Vagina (tissue), 1 donor: ENCODE results near the gene HAGH. TPM values are rescaled to one million over a fixed set of nuclear protein-coding genes. Genes with fewer than 3 reads are reported as not detected.

Source experiments
- total RNA-seq: library from RNA; depleted of rRNA; stranded (reverse); fragments of >200 nt; gene quantifications from one replicate; pipeline ENCODE4 v1.2.3, GENCODE V29; 2016

The HAGH gene
- total RNA-seq, 1 donor from 2014 or later, result 71.5 TPM

Other genes starting within 250 kb of the HAGH start
- 29.2 TPM for gene IFT140, start 214.8 kb downstream of the HAGH start, total RNA-seq
- 13.8 TPM for gene CRAMP1, start 214.5 kb downstream of the HAGH start, total RNA-seq
- gene JPT2, start 148.5 kb downstream of the HAGH start, total RNA-seq, result 19.9 TPM
- 44.9 TPM for gene MAPK8IP3, start 120.6 kb downstream of the HAGH start, total RNA-seq
- 96.0 TPM for gene NME3, start 55.3 kb downstream of the HAGH start, total RNA-seq
- gene EME2, start 54.0 kb downstream of the HAGH start, total RNA-seq, result 13.5 TPM
- 89.6 TPM for gene MRPS34, start 53.7 kb downstream of the HAGH start, total RNA-seq
- gene SPSB3, start 44.3 kb downstream of the HAGH start, total RNA-seq, result 75.9 TPM
- gene NUBP2, start 43.9 kb downstream of the HAGH start, total RNA-seq, result 40.8 TPM
- not detected for gene IGFALS, start 33.1 kb downstream of the HAGH start, total RNA-seq
- gene FAHD1, start 381 bp upstream of the HAGH start, total RNA-seq, result 53.5 TPM
- gene MEIOB, start 45.3 kb upstream of the HAGH start, total RNA-seq, result not detected
- 4.4 TPM for gene HS3ST6, start 91.6 kb upstream of the HAGH start, total RNA-seq
- gene MSRB1, start 116.4 kb upstream of the HAGH start, total RNA-seq, result 53.0 TPM
- not detected for gene RPL3L, start 127.9 kb upstream of the HAGH start, total RNA-seq
- 132 TPM for gene NDUFB10, start 132.7 kb upstream of the HAGH start, total RNA-seq
- 3,117 TPM for gene RPS2, start 138.0 kb upstream of the HAGH start, total RNA-seq
- gene RNF151, start 140.0 kb upstream of the HAGH start, total RNA-seq, result not detected
- gene TBL3, start 145.2 kb upstream of the HAGH start, total RNA-seq, result 44.2 TPM
- 1.2 TPM for gene NOXO1, start 154.6 kb upstream of the HAGH start, total RNA-seq
- gene GFER, start 157.4 kb upstream of the HAGH start, total RNA-seq, result 11.5 TPM
- gene SYNGR3, start 163.1 kb upstream of the HAGH start, total RNA-seq, result 8.3 TPM
- gene ZNF598, start 183.0 kb upstream of the HAGH start, total RNA-seq, result 51.8 TPM
- not detected for gene NPW, start 193.0 kb upstream of the HAGH start, total RNA-seq
- gene NHERF2, start 200.1 kb upstream of the HAGH start, total RNA-seq, result 44.7 TPM
- 28.5 TPM for gene NTHL1, start 221.0 kb upstream of the HAGH start, total RNA-seq
- 78.6 TPM for gene TSC2, start 221.2 kb upstream of the HAGH start, total RNA-seq